GM19328 (cell line): ENCODE measurements around the gene PARPBP.
A peak's percentile ranks its signal among the peaks of the same experiment; 100 is the strongest.
"Not testable (repeated sequence)": the region's sequence is repeated elsewhere in the genome, so short reads cannot be mapped to it uniquely, and the experiment has no call there.

Source experiments
- ATAC-seq: cut with Tn5 transposase; IDR thresholded peaks from one replicate; pipeline ENCODE4 v1.9.1; 2021; ENCODE audit warnings: mild to moderate bottlenecking, moderate library complexity; ENCODE audit not compliant: unreplicated experiment

PARPBP gene, protein sequence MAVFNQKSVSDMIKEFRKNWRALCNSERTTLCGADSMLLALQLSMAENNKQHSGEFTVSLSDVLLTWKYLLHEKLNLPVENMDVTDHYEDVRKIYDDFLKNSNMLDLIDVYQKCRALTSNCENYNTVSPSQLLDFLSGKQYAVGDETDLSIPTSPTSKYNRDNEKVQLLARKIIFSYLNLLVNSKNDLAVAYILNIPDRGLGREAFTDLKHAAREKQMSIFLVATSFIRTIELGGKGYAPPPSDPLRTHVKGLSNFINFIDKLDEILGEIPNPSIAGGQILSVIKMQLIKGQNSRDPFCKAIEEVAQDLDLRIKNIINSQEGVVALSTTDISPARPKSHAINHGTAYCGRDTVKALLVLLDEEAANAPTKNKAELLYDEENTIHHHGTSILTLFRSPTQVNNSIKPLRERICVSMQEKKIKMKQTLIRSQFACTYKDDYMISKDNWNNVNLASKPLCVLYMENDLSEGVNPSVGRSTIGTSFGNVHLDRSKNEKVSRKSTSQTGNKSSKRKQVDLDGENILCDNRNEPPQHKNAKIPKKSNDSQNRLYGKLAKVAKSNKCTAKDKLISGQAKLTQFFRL

DNA sequence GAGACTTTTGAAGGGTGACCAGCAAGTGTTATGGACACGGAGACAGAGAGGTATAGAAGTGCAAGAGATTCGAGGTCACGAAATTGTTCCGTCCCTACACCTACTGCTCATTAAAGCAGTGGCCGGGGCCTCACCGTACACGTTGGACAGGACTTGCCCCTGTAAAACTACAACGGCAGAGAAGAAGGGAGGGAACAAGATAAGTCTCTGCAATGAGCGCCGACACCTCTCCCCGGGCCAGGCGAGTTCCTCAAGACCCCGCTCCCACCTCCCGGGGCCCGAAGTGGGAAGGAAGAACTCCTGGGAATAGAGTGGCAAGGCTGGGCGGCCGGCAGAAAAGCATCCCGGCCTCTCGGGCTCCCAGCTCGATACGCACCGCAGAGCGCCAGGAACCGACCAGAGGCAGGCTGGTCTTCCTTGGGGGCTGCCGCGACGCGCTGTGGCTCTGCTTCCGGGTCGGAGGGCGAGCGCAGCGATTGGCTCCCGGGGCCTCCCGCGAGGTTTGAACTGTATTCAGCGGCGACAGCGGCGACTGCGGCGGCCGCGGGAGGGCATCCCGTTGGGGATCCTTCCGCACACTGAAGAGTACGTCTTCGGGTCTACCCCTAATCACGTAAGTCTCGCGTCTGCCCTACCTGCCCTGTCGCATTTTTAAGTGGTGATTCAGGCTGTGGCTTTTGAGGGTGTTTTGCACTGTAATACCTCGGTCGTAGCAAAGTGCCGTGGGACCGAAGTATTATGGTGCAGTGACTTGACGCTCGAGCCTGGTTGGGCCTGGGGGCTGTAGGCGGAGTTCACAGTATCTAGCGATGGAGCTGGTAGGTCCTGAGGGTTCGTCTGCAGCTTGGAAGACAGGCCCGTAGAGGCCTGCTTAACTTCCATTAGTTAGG is at the start of gene PARPBP, which contains the start of gene NUP37:
Gene PARPBP, plus strand, starts transcription at position 510 of the 890 bp plus-strand sequence. CDS start 3,706 bp downstream, outside the sequence.
Gene NUP37, minus strand, starts transcription at position 441 of the 890 bp plus-strand sequence. CDS start 1,596 bp downstream, outside the sequence.
- ATAC-seq = peak; percentile 96

DNA sequence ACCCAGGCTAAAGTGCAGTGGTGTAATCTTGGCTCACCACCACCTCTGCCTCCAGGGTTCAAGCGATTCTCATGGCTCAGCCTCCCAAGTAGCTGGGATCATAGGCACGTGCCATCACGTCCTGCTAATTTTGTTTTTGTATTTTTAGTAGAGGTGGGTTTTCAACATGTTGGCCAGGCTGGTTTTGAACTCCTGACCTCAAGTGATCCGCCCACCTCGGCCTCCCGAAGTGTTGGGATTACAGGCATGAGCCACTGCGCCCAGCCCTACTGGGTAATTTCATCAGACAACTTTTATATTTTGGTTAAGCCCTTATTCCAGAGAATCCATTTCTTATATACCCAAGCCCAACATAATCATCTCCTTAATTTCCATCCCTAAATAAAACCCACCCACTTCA is 47.9 kb upstream of the PARPBP start:
- not testable (repeated sequence) for ATAC-seq

DNA sequence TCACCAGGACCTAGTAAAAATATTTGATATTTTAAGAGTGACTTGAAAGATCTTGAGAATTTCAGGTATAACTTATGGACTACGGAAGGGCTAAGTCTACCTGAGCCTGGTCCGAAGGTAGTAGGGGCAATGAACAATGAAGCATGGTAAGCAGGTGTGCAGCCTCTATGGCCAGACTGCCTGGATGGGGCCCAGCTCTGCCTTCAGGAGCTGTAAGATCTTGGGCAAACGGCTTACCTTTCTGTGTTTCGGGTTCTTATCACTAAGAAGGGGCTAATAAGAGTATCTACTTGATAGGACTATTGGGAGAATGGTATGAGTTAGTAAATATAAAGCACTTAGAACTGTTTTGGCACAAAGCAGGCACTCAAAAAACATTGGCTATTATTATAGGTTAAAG is 39.1 kb upstream of the PARPBP start:
- no peak for ATAC-seq

DNA sequence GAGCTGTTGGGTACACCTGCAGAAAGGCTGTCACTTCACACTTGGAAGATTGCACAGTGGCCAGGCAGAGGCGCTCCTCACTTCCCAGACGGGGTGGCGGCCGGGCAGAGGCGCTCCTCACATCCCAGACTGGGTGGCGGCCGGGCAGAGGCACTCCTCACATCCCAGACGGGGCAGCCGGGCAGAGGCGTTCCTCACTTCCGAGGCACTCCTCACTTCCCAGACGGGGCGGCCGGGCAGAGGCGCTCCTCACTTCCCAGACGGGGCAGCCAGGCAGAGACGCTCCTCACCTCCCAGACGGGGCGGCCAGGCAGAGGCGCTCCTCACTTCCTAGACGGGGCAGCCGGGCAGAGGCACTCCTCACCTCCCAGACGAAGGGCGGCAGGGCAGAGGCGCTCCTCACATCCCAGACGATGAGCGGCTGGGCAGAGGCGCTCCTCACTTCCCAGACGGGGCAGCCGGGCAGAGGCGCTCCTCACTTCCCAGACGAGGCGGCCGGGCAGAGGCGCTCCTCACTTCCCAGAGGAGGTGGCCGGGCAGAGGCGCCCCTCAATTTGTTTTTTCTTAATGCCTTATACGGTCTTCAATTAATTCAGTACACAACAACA is 30.7 kb upstream of the PARPBP start:
- not testable (repeated sequence) for ATAC-seq

DNA sequence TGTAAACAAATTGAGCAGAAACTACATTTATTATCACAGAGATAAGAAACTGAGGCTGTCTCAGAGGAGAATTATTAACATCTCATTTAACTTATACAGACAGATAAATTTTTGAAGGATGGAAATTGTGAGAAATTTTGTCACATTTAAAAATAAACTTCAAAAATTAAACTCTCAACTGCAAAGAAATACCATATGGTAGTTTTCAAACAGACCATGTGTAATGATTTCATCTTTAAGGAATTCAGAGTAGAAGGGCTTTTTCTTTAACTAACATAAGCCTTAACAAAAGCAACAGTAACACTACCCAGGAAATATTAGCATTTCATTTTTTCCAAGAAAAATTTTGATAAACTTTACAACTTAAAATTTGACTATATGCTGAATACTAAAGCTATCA is 26.7 kb upstream of the PARPBP start:
- no peak for ATAC-seq

DNA sequence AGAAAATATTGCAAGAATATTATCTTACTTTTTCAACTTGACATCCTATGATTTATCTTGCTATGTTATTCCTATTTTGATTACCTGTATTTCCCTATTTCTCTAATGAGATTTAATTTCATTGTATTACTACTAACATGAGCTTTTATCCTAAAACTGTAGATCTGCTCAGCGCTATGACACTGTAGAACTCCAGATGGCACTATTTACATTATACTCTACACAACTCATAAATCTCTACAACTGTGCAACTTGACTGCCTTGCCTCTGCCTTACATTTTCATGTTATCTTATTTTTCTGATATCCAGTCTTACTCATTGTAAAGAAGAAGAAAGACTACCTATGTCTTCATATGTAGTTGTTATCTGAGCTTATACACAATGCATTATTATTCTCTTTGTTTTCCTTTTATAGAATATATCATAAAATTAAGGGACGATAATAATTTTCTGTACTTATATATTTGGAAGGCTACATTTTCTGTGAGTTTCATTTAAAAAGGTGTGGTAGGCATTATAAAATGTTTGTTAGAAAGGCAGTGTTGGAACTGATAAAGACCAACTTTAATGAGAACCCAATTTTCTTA is 24.2 kb upstream of the PARPBP start:
- ATAC-seq = no peak

DNA sequence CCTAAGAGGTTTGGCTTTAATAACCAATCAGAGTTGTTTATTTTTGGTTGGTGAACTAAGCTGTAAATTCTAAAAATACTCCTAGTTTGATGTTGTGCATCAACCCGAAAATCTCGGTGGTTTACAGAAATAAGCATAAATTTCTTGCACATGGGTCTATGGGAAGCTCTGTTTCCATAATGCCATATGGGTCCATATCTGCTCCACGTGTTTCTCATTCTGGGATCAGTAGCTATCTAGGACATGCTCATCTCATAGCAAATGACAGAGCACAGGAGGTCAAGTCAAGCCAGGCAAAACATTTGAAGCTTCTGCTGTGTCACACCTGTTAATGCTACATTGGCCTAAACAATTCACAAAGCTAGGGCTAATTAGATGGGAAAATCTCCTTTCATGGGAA is 23.1 kb upstream of the PARPBP start:
- ATAC-seq = no peak

DNA sequence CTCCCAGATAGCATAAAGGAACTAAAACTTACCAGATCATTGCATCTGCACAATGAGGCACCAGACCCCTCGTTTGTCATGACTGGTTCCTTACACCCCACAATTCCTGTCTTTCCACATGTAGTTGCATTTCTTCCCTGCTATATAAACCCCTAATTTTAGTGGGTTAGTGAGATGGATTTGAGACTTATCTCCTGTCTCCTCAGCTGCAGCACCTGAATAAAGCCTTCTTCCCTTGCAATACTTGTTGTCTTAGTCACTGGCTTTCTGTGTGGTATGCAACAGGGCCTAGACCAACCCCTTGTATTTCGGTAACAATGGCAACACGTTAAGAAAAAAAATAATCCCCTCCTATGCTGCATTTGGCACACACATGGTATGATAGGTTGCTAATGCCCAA is 13.1 kb upstream of the PARPBP start:
- no peak for ATAC-seq

DNA sequence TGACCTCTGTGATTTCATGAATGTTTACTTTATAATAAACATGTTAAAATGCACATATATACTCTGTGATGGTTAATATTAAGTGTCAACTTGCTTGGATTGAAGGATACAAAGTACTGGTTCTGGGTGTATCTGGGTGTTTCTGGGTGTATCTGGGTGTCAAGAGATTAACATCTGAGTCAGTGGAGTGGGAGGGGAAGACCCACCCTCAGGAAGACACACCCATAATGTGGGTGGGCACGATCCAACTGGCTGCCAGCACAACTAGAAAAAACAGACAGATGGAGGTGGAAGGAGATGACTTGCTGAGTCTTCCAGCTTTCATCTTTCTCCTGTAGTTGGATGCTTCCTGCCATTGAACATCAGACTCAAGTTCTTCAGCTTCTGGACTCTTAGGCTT is 12.0 kb upstream of the PARPBP start:
- ATAC-seq = no peak

DNA sequence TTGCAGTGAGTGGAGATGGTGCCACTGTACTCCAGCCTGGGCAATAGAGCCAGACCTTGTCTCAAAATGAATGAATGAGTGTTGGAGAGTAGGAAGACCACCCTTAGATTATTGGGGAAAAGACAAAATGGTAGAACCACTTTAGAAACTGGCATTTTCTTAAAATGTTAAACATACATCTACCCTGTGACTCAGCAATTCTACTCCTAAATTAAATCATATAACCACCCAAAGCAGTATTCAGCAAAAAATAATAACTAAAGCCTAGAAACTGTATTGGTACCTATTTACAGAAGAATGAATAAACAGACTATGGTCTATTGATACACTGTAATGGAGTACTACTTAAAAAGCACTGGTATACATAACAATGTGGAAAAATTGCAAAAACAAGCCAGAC is 9.2 kb upstream of the PARPBP start:
- ATAC-seq = no peak

DNA sequence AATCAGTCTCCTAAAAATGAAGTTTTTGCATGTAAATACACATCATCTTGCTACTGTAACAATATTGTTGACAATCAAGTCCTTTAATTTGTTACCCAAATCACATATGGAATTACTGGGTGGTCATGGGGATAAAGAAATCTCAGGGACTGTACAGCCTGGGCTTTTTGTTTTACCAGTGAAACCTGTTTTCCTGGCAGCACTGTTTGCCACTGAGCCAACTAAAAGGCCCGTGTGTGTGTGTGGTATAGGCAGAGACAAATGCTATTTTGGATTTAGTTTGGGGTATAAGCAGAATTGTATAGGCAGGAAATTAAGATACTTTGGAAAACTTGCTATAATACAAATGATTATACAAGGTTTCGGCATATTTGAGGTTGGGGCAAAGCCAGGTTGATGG is 5.8 kb upstream of the PARPBP start:
- no peak for ATAC-seq

DNA sequence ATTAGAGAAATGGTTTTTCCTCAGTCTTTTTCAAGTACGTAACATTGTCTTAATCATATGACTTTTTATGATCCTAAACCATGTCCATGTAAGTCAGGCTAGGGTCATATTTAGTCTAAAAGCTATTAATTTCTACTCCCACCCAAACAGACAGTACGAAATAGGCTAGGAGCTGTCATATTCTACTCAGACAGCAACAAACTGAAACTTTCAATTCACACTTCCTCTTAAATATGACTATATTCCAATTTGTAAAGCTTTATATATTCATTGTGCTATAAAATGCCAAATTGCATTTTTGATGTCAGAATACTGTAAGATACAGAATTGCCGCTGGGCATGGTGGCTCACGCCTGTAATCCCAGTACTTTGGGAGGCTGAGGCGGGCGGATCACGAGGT is 3.6 kb upstream of the PARPBP start:
- no peak for ATAC-seq

DNA sequence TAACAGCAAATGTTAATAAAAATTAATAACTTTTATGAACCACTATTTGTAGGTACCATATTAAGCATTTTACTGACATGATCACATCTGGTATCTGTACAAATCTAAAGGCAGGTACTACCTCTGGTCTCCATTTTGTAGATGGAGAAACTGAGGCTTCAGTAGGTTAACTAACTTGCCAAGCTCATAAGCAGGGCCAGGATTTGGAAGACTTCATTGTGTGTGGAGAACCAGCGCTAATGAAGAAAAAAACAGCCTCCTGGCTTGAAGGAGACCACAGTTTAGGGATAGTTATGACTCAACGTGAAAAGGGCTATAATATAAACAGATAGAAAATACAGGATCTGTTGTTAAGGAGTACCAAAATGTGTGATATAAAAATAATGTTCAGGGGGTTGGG is 1.1 kb upstream of the PARPBP start:
- ATAC-seq = no peak

DNA sequence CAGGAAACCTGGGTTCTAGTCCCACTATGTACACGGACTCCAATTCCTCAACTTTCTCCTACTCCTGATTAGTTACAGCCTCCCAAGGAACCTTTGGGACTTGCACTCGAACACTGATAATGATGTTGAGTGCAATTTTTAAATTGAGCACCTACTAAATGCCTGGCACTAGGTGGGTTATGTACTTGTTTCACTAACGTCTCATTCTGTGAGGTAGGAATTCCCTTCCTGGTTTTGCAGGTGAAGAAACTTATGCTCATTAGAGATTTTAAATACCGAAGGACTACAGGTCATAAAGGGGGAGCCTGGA is 536 bp downstream of the PARPBP start:
- ATAC-seq = no peak

DNA sequence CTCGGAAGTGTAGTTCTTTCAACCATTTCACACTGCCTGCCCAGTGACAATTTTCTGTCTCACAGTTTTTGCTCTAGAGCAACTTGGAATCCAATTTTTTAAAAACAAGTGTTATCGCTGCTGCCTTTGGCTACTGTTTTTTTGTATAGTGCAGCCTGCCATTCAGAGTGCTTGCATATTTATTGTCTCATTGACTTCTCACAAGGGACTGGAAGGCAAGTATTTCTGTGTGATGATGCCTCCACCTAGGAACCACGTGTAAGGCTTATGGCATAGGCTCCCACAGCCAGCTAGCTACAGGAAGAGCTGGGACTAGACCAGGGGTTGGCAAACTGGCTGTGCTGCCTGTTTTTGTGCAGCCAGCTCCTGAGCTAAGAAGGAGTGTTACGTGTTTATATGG is 903 bp downstream of the PARPBP start:
- ATAC-seq = no peak

DNA sequence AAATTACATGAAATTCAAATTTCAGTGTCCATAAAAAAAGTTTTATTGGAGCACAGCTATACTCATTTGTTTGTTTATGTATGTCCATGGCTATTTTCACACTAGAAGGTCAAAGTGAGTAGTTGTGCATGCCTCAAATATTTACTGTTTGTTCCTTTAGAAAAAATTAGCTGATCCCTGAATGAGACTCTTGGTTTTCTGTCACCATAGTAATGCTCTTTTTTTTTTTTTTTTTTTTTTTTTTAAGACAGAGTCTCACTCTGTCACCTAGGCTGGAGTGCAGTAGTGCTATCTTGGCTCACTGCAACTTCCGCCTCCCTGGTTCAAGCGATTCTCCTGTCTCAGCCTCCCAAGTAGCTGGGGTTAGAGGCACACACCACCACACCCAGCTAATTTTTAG is 1.3 kb downstream of the PARPBP start:
- not testable (repeated sequence) for ATAC-seq

DNA sequence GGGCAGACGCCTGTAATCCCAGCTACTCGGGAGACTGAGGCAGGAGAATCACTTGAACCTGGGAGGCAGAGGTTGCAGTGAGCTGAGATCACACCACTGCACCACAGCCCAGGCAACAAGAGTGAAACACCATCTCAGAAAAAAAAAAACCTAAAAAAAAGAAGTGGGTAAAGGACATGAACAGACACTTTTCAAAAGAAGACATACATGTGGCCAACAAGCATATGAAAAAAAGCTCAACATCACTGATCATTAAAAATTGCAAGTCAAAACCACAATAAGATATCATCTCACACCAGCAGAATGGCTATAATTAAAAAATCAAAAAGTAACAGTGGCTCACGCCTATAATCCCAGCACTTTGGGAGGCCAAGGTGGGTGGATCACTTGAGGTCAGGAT is 10.7 kb downstream of the PARPBP start:
- not testable (repeated sequence) for ATAC-seq

DNA sequence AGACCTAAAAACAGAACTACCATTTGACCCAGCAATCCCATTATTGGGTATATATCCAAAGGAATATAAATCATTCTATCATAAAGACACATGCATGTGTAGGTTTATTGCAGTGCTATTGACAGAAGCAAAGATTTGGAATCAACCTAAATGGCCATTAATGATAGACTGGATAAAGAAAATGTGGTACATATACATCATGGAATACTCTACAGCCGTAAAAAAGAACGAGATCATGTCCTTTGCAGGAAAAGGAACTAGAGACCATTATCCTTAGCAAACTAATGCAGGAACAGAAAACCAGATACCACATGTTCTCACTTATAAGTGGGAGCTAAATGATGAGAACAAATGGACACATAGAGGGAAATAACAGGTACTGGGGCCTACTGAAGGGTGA is 11.5 kb downstream of the PARPBP start:
- not testable (repeated sequence) for ATAC-seq

DNA sequence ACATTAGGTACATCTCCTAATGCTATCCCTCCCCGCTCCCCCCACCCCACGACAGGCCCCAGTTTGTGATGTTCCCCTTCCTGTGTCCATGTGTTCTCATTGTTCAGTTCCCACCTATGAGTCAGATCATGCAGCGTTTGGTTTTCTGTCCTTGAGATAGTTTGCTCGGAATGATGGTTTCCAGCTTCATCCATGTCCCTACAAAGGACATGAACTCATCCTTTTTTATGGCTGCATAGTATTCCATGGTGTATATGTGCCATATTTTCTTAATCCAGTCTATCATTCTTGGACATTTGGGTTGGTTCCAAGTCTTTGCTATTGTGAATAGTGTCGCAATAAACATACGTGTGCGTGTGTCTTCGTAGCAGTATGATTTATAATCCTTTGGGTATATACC is 17.6 kb downstream of the PARPBP start:
- not testable (repeated sequence) for ATAC-seq

DNA sequence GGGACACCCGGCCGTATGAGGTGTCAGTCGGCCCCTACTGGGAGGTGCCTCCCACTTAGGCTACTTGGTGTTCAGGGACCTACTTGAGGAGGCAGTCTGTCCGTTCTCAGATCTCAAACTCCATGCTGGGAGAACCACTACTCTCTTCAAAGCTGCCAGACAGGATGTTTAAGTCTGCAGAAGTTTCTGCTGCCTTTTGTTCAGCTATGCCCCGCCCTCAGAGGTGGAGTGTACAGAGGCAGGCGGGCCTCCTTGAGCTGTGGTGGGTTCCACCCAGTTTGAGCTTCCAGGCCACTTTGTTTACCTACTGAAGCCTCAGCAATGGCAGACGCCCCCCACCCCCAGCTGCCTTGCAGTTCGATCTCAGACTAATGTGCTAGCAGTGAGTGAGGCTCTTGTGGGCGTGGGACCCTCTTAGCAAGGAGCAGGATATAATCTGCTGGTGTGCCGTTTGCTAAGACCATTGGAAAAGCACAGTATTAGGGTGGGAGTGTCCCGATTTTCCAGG is 22.9 kb downstream of the PARPBP start:
- not testable (repeated sequence) for ATAC-seq

DNA sequence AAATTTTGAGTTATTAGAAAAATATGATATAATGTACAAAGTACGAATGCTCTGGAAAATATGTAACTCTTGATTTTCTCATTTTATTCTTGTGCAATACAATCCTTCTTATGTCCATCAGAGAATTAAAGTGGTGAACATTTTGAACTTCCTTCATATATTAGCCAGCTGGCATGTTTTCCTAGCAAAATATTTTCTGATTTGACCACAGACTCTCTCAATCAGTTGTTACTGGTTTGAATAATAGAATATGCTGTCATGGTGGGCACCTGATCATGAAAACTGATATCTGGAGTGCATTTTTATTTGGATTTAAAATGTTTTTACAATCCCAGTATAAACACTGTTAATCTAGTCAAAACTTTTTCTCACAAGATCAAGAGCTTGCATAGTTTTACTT is 24.2 kb downstream of the PARPBP start:
- no peak for ATAC-seq
